Putamen (tissue), 1 donor: ENCODE data around the gene CASKIN2.
A peak's percentile ranks its signal among the peaks of the same experiment; 100 is the strongest.

Source experiments
- DNase-seq: peaks from one replicate; pipeline ENCODE4 v3.0.0-alpha.2; 2016; ENCODE audit warnings: low spot score

CASKIN2 gene

DNA sequence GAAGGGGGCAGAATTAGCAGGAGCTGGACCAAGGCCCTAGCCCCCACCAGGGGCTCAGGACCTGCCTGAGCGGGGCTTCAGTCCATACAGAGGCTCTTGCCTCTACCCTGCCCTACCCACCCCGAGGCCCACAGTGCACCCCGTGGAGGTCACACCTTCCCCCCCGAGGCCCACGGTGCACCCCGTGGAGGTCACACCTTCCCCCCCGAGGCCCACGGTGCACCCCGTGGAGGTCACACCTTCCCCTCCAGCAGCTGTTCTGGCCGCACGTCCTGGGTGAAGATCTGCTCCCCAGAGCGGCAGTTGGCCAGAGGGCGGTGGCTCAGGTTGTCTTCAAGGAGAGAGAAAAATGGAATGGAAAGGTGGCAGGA, 11.4 kb downstream of the CASKIN2 start:
- DNase-seq = no peak

GRCh38 chr17:75503337-75503950, 11.9 kb downstream of the CASKIN2 start:
- no peak for DNase-seq

DNA sequence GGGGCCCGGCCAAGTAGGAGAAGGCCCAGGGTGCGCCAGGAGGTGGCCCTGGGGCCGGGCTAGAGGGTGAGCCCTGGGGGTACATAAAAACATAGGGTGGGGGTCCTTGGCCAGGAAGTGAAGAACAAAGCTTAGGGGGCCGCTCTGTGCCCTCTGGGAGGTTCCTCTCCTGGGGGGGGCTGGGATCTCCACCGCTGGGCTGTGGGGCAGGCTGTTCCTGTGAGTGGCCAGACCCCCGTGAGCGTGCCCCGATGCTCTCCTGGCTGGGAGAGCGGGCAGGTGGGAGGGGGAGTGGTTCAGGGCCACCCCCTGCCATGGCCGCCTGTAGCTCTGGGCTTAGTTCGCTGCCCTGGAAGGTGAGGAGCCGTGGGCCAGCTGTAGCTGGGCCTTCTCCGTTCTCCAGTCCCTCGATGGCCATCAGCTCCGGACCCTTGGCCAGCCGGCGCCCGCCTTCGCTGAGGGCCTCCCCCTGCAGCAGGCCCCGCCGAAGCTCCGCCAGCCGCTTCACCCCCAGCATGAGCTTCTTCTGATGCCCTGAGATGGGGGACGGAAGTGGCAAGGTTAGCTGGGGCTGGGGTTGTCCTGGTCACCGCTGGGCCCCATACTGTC, 12.5 kb downstream of the CASKIN2 start:
- DNase-seq = no peak

DNA sequence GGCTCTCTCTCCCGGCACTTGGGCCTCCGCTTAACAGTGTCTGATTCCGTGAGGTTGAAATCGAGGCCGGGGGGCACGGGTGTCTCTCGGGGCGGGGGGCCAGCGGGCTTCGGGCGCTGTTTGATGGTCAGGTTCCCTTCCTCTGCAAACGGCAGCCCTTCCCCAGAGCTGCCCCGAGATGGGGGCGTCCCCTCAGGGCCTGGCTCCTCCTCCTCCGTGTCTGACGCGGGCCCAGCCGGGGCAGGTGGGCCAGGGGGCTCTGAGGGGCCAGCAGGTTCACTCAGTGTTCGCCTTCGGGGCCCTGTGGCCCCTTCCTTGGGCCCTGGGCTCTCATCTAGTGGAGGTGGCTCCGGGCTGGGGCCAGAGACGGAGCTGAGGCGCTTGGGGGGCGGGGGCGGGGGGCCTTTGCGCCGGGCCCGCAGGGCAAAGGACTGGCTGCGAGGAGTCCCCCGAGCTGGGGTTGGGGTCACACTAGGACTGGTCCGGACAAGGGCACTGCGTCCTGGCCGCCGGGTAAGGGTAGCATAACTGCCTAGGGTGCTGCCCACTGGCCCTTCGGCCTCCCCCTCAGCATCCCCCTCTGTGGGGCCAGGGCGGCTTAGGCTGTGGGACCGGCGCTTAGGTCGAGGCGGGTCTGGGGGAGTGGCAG, 13.1 kb downstream of the CASKIN2 start:
- no peak for DNase-seq

DNA sequence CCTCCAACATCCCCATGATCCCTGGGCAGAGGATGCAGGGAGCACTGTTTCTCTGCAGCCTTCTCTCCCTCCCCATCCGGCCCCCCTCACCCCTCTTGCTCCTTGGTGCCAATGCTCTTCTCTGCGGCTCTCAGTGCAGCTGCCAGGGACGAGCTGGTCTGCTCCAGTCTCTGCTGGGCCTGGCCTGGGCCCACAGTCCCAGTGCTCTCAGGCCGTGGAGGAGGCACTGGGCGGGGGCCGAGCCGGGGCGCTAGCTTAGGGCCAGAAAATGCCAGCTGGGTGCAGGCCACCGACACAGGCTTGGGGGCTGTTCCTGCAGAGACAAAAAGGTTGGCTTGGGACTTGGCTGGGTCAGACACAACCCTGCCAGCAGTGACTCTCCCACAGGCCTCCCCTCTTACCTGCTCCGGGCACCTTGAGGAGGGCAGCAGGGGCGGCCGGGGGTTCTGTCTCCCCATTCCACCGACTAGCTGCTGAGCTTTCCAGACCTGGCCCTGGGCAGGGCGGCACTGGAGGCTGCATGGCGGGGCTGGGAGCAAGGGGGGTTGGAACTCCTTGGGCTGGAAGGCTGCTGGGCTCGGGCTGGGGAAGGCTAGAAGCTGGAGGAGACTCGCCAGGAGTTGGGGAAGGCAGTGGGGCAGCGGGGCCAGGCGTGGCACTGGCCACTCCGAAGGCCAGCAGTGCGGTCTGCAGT, 13.8 kb downstream of the CASKIN2 start:
- DNase-seq = peak; percentile 89

GRCh38 chr17:75500419-75501216, 14.7 kb downstream of the CASKIN2 start:
- DNase-seq = no peak

- DNase-seq = no peak
Observed at GRCh38 chr17:75499313-75500022, 15.9 kb downstream of the CASKIN2 start.

DNA sequence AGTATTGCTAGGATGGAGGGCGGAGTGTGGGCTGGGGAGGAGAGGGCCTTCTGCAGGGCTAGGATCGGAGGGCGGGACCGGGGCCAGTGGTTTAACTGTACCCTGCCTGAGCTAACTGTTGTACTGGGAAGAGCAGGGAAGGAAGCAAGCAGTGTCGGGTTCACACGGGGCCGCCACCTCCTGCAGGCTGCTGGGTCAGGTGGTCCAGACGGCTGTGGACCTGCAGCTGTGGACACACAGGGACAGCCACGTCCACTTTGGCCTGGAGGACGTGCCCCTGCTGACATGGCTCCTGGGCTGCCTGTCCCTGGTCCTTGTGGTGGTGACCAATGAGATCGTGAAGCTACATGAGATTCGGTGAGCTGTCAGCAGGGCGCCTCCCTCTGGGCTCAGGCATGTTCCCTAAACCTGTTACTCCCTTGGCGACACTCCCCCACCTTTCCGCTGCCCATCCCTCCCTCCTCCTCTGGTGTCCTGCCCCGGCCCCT, 16.6 kb downstream of the CASKIN2 start:
- DNase-seq = no peak

DNA sequence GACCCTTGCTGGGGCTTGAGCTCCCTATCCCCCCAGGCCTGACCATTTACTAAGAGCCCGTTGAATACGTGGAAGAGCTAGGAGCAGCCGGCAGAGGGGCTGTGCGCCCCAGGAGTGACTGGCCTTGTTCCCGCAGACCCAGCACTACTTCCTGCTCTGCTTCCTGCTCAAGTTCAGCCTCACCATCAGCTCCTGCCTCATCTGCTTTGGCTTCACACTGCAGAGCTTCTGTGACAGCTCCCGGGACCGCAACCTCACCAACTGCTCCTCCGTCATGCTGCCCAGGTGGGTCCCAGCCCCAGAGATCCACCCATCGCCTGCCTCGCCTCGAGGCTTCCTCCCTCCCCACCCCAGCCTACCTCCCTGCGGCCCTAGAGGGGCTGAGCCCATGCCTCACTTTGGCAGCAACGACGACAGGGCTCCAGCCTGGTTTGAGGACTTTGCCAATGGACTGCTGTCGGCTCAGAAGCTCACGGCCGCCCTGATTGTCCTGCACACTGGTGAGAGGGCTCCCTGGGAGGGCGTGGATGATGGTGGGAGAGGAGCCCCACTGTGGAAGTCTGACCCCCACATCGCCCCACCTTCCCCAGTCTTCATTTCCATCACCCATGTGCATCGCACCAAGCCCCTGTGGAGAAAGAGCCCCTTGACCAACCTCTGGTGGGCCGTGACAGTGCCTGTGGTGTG, 17.2 kb downstream of the CASKIN2 start:
- no peak for DNase-seq

GRCh38 chr17:75496005-75496404, 19.3 kb downstream of the CASKIN2 start:
- DNase-seq = no peak

DNA sequence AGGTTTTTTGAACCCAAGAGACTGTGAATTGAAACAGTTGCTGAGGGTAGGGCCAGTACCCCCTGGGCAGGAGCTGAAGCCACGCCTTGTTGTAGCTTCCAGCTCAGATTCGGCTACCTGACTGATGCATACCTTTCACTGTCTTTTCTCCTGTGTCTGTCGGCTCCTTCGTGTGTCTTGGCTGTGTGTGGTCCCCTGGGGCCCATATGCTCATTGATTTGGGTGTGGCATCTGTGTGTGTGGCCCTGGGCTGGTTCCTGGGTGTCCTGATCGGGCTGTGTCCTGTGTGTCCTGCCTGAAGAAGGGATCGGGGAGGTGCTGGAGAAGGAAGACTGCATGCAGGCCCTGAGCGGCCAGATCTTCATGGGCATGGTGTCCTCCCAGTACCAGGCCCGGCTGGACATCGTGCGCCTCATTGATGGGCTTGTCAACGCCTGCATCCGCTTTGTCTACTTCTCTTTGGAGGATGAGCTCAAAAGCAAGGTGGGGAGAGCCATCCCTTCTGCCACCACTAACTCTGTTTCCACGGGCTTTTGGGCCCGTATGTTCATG, 20.9 kb downstream of the CASKIN2 start:
- DNase-seq = no peak

GRCh38 chr17:75493476-75494129, 21.7 kb downstream of the CASKIN2 start:
- no peak for DNase-seq

DNA sequence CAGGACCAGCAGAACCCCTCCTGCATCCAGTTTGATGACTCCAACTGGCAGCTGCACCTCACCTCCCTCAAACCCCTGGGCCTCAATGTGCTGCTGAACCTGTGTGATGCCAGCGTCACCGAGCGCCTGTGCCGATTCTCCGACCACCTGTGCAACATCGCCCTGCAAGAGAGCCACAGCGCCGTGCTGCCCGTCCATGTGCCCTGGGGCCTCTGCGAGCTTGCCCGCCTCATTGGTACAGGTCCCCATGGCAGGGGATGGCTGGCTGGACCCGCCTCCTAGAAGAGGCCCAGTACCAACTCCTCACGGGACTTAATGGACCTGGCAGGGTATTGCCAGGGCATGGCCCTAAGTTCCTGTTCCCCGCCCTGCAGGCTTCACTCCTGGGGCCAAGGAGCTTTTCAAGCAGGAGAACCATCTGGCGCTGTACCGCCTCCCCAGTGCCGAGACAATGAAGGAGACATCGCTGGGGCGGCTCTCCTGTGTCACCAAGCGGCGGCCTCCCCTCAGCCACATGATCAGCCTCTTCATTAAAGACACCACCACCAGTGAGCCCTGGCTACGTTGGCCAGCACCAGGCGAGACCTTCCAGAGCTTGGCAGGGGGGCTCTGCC, 22.7 kb downstream of the CASKIN2 start:
- no peak for DNase-seq

DNA sequence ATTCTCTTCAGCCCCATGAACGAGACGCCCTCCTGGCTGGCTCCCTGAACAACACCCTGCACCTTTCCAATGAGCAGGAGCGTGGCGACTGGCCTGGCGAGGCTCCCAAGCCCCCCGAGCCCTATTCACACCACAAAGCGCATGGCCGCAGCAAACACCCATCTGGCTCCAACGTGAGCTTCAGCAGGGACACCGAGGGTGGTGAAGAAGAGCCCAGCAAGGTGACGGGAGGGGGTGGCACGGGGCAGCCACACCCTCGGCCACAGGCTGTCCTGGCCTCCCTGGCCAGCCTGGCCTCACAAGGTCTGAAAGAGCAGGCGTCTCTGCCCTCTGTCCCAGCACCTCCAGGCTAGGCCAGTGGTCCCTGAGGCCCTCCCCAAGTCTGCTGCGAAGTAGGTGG, 23.7 kb downstream of the CASKIN2 start:
- no peak for DNase-seq

DNA sequence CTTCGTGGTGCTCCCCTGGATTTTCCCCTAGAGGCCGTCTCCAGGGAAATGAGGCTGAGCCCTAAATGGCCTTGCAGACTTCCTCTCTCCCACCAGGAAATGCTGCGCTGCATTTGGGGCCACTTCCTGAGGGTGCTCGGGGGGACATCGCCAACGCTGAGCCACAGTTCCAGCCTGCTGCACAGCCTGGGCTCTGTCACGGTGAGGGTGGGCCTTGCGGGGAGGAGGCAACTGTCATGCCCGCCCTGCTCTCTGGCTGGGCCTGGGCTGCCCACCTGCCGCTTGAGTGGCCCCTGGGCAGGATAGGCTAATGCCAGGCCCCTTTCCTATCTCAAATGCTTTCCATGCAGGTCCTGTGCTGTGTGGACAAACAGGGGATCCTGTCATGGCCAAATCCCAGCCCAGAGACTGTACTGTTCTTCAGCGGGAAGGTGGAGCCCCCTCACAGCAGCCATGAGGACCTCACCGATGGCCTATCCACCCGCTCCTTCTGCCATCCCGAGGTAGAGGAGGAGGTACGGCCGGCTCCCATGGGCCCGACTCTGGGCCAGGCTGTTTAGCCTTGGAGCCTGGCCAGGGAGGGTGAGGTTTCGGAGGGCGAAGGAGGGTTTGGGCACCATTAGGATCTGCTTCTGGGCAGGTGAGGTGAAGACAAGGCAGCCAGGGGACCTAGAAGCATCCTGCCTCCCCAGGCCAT, 24.2 kb downstream of the CASKIN2 start:
- DNase-seq = no peak

- DNase-seq = no peak
Observed at GRCh38 chr17:75490173-75490743, 25.1 kb downstream of the CASKIN2 start.

- no peak for DNase-seq
Observed at GRCh38 chr17:75489511-75489955, 25.8 kb downstream of the CASKIN2 start.

DNA sequence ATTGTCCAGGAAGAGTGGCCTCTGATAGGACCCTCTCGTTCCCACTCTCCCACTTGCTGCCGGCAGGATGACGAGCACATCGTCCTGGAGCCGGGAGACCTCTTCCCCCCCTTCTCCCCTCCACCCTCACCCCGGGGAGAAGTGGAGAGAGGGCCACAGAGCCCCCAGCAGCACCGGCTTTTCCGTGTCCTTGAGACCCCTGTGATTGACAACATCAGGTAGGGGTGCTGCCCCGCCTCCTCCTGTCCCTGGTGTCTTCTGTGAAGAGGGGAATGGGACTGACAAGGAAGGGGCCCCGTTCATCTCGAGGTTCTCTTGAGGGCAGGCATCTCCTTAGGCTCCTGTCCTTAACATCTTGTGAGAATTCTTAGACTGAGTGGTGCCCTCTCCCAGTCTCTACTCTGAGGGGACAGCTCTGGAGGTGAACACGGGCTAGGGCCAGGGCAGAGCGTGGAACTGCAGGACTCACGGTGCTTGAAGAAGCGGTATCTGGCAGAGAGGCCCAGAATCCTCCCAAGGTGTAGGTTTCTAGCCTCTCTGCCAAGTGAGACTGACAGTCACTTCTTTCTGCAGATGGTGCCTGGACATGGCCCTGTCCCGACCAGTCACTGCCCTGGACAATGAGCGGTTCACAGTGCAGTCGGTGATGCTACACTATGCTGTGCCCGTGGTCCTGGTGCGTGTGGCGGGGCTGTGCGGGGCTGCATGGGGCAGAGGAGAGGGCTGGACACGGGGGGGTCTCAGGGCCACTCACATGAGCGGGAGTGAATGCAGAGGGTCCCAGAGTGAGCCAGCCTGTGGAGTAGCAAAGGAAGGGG, 26.4 kb downstream of the CASKIN2 start:
- DNase-seq = no peak
